ENCODE measurements around the gene SKI. TPM values are rescaled to one million over a fixed set of nuclear protein-coding genes. Genes with fewer than 3 reads are reported as not detected.

The SKI gene
- total RNA-seq, 2 donors from 2014 or later, result 65.4 to 79.2 TPM

DNA sequence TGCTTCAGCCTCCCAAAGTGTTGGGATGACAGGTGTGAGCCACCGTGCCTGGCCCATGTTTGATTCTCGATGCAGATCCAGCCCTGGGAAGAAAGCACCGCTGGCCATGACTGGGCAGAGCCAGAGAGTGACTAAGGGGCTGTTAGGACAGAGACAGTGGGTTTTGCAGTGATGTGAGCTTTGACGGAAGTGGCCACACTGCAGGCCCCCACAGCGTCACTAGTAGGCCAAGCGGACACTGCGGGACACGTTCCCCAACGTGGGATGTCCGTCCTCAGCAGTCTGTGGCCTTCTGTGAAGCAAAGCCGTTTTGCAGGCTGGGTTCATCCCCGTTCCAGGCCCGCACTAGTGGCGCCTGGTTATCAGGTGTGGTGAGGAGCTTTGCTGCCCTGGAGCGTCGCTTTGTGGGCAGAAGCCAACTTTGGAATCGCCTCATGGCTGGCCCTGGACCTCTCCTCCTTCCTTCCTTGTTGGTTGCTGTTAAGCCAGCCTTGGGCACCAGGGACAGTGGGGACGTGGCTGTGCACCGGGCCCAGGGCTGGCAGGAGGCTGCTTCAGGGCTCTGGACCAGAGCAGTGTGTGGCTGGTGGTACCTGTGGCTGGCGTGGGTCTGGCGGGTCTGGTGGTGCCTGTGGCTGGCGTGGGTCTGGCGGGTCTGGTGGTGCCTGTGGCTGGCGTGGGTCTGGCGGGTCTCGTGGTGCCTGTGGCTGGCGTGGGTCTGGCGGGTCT is 41.2 kb downstream of the SKI start:
- H3K36me3 Mint-ChIP-seq (ENCODE audit: low read depth), result peaks cover 2% of the 10 kb centered on the region
- Histone ChIP-seq H3K36me3 (ENCODE audit: control insufficient read depth, insufficient read depth, low read length) (no peaks in the 10 kb centered on the region), H3K27ac (ENCODE audit: low read depth, low read length) (peak overlapping the region; percentile 44), H3K9me3 (ENCODE audit: control insufficient read depth, low read length) (no peaks in the 10 kb centered on the region), H3K27me3 (ENCODE audit: control insufficient read depth, insufficient read depth, low read length, poor library complexity, severe bottlenecking) (no peaks in the 10 kb centered on the region), H3K9ac (ENCODE audit: extremely low read depth, low read length, poor library complexity, severe bottlenecking) (no peak overlapping the region), H3K4me1 (ENCODE audit: control insufficient read depth, insufficient read depth, low read length) (no peaks in the 10 kb centered on the region), H3K4me3 (ENCODE audit: low read length) (no peak overlapping the region)
- TF ChIP-seq CTCF (conservative IDR thresholded peaks at IDR 0.05), result no peak
- peaks cover 3% of the 10 kb centered on the region for H3K4me1 Mint-ChIP-seq
- H3K9me3 Mint-ChIP-seq, result no peaks in the 10 kb centered on the region
- DNase-seq, result no peak
- H3K27me3 Mint-ChIP-seq (ENCODE audit: insufficient read depth), result no peaks in the 10 kb centered on the region
- peak overlapping the region; percentile 74 for H3K27ac Mint-ChIP-seq
- 93 to 95% methylated on average over 16 to 27 of the region's 28 CpGs for WGBS, 2 experiments (ENCODE audit: insufficient coverage in 1 of 2, insufficient read length in 1 of 2)
- H3K4me3 Mint-ChIP-seq, result no peak overlapping the region

- H3K9me3 Mint-ChIP-seq, result no peaks in the 10 kb centered on the region
These were observed 41.8 kb downstream of the SKI start for GRCh38 chr1:2269922-2270259.

GRCh38 chr1:2270260-2271100 is 42.4 kb downstream of the SKI start:
- 78 to 91% methylated on average over 21 to 27 of the region's 27 CpGs for WGBS, 2 experiments (ENCODE audit: insufficient coverage in 1 of 2, insufficient read length in 1 of 2)
- H3K36me3 Mint-ChIP-seq (ENCODE audit: low read depth), result peaks cover 2% of the 10 kb centered on the region
- Histone ChIP-seq H3K9ac (ENCODE audit: extremely low read depth, low read length, poor library complexity, severe bottlenecking) (no peak overlapping the region), H3K9me3 (ENCODE audit: control insufficient read depth, low read length) (no peaks in the 10 kb centered on the region), H3K27me3 (ENCODE audit: control insufficient read depth, insufficient read depth, low read length, poor library complexity, severe bottlenecking) (no peaks in the 10 kb centered on the region), H3K4me3 (ENCODE audit: low read length) (no peak overlapping the region), H3K4me1 (ENCODE audit: control insufficient read depth, insufficient read depth, low read length) (no peaks in the 10 kb centered on the region), H3K27ac (ENCODE audit: low read depth, low read length) (peak overlapping the region; percentile 95), H3K36me3 (ENCODE audit: control insufficient read depth, insufficient read depth, low read length) (no peaks in the 10 kb centered on the region)
- H3K9me3 Mint-ChIP-seq, result no peaks in the 10 kb centered on the region
- H3K4me1 Mint-ChIP-seq, result peaks cover 6% of the 10 kb centered on the region
- no peak for TF ChIP-seq CTCF (conservative IDR thresholded peaks at IDR 0.05)
- no peak for DNase-seq
- H3K27ac Mint-ChIP-seq, result no peak overlapping the region
- no peak overlapping the region for H3K4me3 Mint-ChIP-seq
- H3K27me3 Mint-ChIP-seq (ENCODE audit: insufficient read depth), result no peaks in the 10 kb centered on the region

More at GRCh38 chr1:2269922-2270259, 41.8 kb downstream of the SKI start:
- H3K36me3 Mint-ChIP-seq (ENCODE audit: low read depth), result peaks cover 2% of the 10 kb centered on the region
- H3K27ac ChIP-seq (ENCODE audit: low read depth, low read length), result peak overlapping the region; percentile 95
- H3K4me3 Mint-ChIP-seq, result no peak overlapping the region
- 96 to 97% methylated on average over 6 to 13 of the region's 13 CpGs for whole genome bisulfite sequencing, 2 experiments (ENCODE audit: insufficient coverage in 1 of 2, insufficient read length in 1 of 2)
- H3K27ac Mint-ChIP-seq, result no peak overlapping the region
- H3K36me3 ChIP-seq (ENCODE audit: control insufficient read depth, insufficient read depth, low read length), result no peaks in the 10 kb centered on the region
- no peaks in the 10 kb centered on the region for H3K4me1 ChIP-seq (ENCODE audit: control insufficient read depth, insufficient read depth, low read length)
- no peaks in the 10 kb centered on the region for H3K27me3 Mint-ChIP-seq (ENCODE audit: insufficient read depth)
- H3K9me3 ChIP-seq (ENCODE audit: control insufficient read depth, low read length), result no peaks in the 10 kb centered on the region
- H3K4me1 Mint-ChIP-seq, result peaks cover 3% of the 10 kb centered on the region
- no peak for DNase-seq
- TF ChIP-seq CTCF (conservative IDR thresholded peaks at IDR 0.05), result no peak
- no peak overlapping the region for H3K4me3 ChIP-seq (ENCODE audit: low read length)
- no peak overlapping the region for H3K9ac ChIP-seq (ENCODE audit: extremely low read depth, low read length, poor library complexity, severe bottlenecking)
- no peaks in the 10 kb centered on the region for H3K27me3 ChIP-seq (ENCODE audit: control insufficient read depth, insufficient read depth, low read length, poor library complexity, severe bottlenecking)

All from endodermal cell (in vitro differentiated cells).